SK-N-DZ (cell line): ENCODE data around the gene WASF1.
"Not testable (repeated sequence)": the region's sequence is repeated elsewhere in the genome, so short reads cannot be mapped to it uniquely, and the experiment has no call there.

Experiments used
- DNase-seq: peaks from one replicate; pipeline ENCODE4 v3.0.0-alpha.2; 2015; ENCODE audit warnings: low spot score

The WASF1 gene

GRCh38 chr6:110089323-110089722 is 90.1 kb downstream of the WASF1 start:
- no peak for DNase-seq

GRCh38 chr6:110085285-110085684 is 94.2 kb downstream of the WASF1 start:
- DNase-seq = no peak

GRCh38 chr6:110083875-110084585 is 95.4 kb downstream of the WASF1 start:
- DNase-seq = no peak

GRCh38 chr6:110075406-110075805 is 104.1 kb downstream of the WASF1 start:
- no peak for DNase-seq

- not testable (repeated sequence) for DNase-seq
These were observed 106.0 kb downstream of the WASF1 start for GRCh38 chr6:110073474-110073873.

- no peak for DNase-seq
These were observed 110.9 kb downstream of the WASF1 start for GRCh38 chr6:110068592-110068967.

GRCh38 chr6:110067837-110068591 is 111.5 kb downstream of the WASF1 start:
- no peak for DNase-seq

- DNase-seq = no peak
These were observed 114.5 kb downstream of the WASF1 start for GRCh38 chr6:110064744-110065524.

GRCh38 chr6:110063594-110064263 is 115.7 kb downstream of the WASF1 start:
- no peak for DNase-seq

GRCh38 chr6:110055387-110055735 is 124.1 kb downstream of the WASF1 start:
- no peak for DNase-seq

GRCh38 chr6:110054664-110055386 is 124.6 kb downstream of the WASF1 start:
- no peak for DNase-seq

- DNase-seq = peak; percentile 34
These were observed 125.9 kb downstream of the WASF1 start for GRCh38 chr6:110053395-110054240.

GRCh38 chr6:110050440-110050813 is 129.0 kb downstream of the WASF1 start:
- no peak for DNase-seq
